Hematopoietic multipotent progenitor cell treated with erythropoietin and hydrocortisone succinate and interleukin-3 and kit ligand, for 8 days (in vitro differentiated cells): Measurements from ENCODE around the gene GALK1.

Source experiments
- DNase-seq: peaks from one replicate; pipeline ENCODE4 v3.0.0-alpha.2; 2015

GALK1 gene

DNA sequence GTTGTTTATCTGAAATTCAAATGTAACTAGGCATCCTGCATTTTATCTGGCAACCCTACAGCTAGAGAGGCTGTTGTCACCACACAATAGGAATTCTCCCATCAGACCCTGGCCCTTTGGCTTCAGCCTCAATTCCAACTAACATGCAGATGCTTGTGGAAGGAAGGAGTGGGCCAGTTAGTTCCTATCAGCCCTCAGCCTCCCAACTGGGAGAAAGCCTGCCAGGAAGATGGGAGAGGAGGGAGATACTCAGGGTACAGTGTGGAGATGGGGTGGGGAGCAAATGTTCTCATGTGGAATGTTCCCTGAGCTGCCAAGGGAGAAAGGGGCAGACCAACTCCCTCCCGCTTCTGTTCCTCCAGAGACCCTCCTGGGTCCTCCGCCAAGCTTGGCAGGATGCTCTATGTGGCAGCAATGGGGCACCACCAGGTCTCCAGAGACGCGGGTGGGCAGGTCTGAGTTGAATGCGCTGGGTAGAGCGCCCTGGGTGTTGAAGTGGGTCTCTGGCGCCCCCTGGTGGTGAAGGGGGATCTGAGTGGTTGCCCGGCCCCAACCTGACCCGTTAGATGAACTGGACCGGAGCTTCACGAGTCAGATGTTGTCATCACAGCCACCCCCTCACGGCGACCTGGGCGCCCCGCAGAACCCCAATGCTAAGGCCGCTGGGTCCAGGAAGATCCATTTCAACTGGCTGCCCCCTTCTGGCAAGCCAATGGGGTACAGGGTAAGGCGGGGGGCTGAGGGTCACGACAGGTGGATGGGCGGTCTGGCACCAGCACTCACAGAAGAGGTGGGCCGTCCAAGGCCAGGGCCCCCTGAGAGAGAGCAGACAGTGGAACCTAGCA lies 15.2 kb downstream of the GALK1 start:
- peak; percentile 81 for DNase-seq

DNA sequence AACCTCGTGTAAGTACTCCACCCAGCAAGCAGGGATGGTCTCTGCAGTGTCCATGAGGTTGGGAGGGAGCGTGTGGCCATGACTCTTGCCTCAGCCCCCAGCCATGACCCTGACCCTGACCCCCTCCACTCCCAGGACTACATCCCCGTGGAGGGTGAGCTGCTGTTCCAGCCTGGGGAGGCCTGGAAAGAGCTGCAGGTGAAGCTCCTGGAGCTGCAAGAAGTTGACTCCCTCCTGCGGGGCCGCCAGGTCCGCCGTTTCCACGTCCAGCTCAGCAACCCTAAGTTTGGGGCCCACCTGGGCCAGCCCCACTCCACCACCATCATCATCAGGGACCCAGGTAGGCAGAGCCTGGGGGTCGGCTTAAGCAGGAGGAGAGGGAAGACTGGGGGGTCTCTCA lies 16.3 kb downstream of the GALK1 start:
- DNase-seq = no peak

DNA sequence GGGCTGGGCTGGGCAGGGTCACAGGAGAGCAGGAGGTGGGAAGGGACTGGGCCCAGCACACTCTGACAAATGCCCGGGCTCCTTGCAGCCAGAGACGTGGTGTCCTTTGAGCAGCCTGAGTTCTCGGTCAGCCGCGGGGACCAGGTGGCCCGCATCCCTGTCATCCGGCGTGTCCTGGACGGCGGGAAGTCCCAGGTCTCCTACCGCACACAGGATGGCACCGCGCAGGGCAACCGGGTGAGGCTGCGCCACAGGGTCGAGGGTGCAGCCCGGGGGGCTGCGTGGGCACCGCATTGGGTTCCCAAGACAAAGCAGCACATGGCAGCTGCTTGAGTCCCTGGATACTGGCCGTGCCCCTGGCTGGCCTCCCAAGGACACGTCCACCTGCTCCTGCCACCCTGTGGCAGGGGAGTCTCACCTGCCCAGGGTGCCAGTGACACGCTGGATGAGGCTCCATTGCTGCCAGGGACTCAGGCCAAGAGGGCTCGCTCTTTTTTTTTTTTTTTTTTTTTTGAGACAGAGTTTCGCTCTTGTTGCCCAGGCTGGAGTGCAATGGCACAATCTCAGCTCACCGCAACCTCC lies 21.3 kb downstream of the GALK1 start:
- no peak for DNase-seq

DNA sequence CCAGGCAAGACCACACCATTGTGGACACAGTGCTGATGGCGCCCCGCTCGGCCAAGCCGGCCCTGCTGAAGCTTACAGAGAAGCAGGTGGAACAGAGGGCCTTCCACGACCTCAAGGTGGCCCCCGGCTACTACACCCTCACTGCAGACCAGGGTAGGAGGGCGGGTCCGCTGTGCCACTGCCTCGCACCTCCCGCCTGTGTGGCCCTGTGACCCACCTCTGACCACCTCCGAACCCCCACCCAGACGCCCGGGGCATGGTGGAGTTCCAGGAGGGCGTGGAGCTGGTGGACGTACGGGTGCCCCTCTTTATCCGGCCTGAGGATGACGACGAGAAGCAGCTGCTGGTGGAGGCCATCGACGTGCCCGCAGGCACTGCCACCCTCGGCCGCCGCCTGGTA lies 22.7 kb downstream of the GALK1 start:
- no peak for DNase-seq

DNA sequence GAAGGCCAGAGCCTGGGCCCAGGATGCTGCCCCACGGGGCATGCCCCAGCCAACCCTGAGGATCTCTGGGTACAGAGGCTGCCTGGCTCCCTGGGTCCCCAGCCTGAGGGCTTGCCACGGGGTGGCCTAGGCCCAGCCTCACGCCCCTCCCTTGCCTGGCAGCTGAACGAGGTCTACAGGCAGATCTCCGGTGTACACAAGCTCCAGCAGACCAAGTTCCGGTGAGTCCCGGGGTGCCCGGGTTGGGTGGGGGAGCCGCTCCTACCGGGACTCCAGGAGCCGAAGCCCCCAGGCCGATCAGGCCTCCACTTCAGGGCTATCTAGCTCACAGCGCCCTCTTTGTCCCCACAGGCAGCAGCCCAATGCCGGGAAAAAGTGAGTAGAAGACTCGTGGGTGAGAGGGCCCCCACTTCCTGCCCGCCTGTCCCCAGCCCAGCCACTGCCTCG lies 24.3 kb downstream of the GALK1 start:
- DNase-seq = no peak

DNA sequence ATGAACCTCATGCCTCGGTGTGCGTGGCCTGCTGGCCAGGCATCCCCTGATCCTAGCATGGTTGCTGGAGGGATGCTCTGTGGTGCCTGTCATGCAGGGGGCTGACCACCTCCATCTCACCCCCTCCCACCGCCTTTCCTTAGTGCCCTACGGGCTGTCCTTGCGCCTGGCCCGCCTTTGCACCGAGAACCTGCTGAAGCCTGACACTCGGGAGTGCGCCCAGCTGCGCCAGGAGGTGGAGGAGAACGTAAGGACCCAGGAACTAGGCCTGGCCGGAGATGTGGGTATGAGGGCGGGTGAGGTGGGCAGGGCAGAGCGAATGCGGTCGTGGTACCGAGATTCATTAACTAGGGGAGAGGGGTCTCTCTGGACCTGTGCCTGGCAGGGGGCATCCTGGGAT lies 24.8 kb downstream of the GALK1 start:
- DNase-seq = no peak

DNA sequence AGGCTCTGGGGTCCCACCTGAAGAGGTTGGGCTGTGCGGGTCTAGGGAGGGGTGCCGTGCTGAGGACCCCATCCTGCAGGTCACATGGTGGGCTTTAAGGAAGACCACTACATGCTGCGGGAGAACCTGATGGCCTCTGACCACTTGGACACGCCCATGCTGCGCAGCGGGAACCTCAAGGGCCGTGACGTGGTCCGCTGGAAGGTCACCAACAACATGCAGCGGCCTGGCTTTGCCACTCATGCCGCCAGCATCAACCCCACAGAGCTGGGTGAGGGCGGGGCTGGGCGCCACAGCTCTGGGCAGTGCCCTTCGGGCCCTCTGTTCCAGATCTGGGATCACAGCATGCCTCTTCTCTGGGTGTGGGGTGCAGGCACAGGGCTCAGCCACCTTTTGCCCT lies 25.2 kb downstream of the GALK1 start:
- DNase-seq = no peak

DNA sequence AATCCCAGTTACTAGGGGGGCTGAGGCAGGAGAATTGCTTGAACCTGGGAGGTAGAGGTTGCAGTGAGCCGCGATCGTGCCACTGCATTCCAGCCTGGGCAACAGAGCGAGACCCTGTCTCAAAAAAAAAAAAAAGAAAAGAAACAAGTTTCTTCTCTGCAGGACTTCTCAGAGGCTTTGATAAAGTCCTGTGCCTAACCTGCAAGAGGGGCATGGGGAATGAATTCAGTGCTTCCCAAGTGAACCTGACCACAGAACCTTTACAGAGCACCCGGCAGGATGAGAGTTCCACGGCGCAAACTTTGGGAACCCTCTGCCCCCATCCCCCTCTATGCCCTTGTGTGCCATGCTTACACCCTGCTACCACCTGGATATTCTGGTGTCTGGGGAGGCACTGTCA lies 25.8 kb downstream of the GALK1 start:
- no peak for DNase-seq

DNA sequence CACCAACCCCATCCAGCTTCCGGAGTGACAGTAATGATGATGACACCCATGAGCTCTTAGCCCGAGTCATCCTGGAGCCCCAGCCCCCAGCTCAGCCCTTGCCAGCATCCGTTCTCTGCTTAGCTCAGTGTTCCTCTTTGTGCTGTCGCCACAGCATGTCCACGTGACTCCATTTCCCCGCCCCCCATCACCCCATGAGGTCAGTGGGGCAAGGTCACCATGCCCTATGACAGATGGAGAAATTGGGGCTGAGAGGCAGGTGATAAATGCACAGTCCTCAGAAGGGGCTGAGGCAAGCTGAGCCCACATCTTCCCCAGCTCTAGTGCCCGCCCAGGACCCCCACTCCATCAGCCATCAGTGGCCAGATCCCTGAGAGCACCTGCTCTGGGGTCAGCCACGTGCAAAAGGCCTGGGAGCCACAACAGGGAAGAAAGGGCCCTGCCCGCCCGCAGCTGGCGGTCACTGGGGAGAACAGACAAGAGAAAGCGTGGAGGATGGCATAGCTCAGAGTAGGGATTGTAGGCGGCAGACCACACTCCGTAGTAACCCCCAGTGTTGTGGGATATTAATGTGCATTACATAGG lies 26.7 kb downstream of the GALK1 start:
- DNase-seq = peak; percentile 31

DNA sequence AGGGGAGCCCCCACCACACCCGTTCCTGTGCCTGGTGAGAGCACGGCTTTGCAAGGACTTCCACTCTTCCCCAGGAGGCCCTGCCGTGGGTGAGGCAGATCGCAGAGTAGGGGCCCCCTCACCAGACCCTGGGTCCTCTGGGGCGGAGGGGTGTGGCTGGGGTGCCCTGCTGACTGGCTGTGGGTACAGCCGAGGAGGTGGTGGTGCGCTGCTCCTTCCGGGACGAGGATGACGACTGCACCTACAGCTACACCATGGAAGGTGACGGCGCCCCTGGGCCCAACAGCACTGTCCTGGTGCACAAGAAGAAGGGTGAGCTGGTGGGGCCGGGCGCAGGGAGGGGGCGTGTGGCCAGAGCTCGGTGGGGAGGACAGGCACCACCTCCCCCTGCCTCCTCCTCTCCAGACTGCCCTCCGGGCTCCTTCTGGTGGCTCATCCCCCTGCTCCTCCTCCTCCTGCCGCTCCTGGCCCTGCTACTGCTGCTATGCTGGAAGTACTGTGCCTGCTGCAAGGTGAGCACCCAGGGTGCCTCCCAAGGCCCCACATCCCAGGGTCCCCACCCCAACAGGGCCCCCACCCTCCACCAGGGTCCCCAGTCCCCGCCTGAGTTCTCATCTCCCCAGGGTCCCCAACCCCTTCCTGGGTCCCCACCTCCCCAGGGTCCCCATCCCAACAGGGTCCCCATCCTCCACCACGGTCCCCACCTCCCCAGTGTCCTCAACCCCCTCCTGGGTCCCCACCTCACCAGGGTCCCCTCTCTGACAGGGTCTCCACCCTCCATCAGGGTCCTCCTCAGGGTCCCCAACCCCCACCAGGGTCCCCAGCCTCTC lies 27.6 kb downstream of the GALK1 start:
- no peak for DNase-seq

DNA sequence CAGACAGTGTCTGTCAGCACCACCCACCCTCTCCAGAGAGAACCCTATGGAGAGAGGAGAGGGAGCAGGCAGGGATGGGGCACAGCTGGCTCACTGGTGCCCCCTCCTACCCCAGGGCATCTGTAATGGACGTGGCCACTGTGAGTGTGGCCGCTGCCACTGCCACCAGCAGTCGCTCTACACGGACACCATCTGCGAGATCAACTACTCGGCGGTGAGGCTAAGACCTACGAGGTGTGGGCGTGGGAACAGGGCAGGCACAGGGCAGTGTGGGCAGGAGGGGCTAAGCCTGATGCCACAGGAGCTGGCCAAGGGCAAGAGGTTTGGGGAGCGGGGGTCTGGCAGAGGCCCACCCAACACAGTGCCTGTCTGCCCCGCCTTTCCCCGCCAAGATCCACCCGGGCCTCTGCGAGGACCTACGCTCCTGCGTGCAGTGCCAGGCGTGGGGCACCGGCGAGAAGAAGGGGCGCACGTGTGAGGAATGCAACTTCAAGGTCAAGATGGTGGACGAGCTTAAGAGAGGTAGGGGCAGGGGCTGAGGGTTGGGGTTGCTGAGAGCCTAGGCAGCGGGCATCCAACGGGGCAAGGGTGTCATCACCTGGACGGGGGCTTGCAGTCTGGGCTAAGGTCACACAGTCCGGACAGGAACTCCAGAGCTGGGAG lies 28.7 kb downstream of the GALK1 start:
- no peak for DNase-seq

DNA sequence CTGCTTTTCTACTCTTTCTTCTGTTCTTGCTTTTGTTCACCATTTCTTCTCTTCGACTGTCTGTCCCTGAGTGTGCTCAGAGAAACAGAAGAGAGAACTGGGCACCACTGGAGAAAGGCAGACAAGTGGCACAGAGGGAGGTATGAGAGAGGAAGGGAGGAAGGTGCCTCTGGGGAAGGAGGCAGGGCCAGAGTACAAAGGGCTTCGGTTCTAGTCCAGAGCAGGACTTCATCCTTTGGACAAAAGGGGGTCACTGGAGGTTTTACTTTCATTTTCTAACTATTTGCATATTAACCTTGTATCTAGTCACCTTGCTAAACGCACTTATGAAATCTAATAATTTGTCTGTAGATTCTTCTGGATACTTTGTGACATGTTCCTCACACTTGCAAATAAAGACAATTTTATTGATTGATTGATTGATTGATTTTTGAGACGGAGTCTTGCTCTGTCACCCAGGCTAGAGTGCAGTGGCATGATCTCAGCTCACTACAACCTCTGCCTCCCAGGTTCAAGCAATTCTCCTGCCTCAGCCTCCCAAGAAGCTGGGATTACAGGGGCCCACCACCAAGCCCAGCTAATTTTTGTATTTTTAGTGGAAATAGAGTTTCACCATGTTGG lies 30.2 kb downstream of the GALK1 start:
- DNase-seq = no peak

DNA sequence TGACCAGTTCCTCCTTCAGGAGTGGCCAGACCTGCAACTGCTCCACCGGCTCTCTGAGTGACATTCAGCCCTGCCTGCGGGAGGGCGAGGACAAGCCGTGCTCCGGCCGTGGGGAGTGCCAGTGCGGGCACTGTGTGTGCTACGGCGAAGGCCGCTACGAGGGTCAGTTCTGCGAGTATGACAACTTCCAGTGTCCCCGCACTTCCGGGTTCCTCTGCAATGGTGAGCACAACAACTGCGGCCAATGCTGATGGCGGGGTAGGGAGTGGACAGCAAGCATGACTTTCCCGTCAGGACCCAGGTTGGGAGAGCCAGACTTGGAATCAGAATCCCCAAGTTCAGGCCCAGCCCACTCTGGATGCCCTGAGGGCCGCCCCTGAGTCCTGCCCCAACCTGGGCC lies 31.5 kb downstream of the GALK1 start:
- no peak for DNase-seq

DNA sequence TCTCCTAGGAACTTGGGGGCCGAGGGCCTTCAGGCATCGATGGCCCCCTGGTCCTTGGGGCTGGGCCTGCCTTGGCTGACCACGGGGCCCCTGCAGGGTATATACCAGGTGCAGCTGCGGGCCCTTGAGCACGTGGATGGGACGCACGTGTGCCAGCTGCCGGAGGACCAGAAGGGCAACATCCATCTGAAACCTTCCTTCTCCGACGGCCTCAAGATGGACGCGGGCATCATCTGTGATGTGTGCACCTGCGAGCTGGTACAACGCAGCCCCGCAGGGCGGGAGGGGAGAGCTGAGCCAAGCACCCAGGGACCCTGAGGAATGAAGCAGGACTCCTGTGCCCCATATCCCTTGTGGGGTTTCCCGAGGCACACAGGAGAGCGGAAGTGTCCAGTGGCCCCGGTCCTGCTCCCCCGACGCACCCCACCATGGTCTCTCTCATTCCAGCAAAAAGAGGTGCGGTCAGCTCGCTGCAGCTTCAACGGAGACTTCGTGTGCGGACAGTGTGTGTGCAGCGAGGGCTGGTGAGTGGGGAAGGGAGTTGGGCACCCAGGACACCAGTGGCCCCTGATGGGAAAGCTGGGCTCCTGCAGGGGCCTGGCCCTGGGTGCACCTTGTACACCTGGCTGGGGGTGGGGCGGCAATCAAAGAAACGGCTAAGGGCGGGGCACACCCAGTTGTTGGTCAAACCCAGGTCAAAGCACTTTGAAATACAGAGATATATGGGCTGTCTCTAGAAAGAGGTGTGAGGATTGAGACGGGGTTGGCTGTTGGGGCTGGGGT lies 33.1 kb downstream of the GALK1 start:
- DNase-seq = no peak

DNA sequence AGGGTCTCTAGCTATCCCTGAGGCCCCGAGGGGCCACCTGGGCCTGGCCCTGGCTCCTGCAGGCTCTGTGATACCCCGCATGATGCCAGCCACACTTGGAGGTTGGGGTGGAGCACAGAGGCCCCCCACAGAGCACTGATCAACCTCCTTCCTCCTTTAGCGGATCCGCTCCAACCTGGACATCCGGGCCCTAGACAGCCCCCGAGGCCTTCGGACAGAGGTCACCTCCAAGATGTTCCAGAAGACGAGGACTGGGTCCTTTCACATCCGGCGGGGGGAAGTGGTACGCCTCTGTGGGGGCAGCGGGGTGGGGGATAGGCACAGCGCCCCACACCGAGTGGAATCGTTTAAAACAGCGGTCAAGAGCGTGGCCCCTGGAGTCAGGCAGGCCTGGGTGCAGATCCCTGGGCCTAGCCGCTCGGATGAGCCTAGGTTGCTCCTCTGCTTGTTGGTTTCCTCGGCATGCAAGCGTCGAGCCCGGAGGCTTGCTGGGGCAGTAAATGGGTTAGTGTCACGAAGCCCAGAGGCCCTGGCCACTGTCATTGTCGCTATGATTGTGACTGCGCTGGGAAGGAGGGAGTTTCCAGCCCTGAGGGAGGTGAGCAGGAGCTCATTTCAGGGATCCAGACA lies 33.8 kb downstream of the GALK1 start:
- no peak for DNase-seq

DNA sequence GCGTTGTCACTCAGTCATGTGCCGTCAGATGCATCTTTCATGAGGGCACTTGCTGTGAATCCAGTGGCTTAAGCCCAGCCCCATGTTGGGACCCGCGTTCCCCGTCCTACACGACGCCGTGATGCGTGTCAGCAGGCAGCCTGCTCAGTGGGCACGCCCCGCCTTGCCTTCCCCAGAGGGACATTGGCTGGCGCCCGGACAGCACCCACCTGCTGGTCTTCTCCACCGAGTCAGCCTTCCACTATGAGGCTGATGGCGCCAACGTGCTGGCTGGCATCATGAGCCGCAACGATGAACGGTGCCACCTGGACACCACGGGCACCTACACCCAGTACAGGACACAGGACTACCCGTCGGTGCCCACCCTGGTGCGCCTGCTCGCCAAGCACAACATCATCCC lies 34.9 kb downstream of the GALK1 start:
- DNase-seq = no peak

DNA sequence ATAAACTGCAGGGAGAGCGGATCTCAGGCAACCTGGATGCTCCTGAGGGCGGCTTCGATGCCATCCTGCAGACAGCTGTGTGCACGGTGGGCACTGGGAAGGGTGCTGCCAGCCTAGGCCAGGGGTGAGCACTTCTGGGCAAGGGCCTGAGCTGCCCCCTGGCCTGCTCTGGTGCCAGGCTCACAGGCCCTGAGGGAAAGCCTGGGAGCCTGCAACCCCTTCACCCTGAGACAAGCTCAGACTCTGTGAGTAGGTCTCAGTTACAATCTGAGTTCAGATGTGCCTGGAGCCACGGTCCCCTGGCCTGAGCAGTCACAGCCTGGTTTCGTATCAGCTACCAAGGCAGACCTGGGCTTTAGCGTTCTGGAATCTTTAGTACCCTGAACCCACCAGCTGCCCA lies 35.6 kb downstream of the GALK1 start:
- DNase-seq = no peak

DNA sequence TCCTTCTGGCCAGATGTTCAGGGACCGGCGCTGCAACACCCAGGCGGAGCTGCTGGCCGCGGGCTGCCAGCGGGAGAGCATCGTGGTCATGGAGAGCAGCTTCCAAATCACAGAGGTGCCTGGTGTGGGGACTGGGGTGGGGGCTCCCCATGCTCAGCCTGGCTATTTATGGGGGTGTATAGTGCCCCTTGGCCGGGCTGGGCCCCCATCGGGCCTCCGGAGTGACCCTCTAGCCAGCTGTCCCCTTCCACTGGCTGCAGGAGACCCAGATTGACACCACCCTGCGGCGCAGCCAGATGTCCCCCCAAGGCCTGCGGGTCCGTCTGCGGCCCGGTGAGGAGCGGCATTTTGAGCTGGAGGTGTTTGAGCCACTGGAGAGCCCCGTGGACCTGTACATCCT lies 37.6 kb downstream of the GALK1 start:
- DNase-seq = no peak

DNA sequence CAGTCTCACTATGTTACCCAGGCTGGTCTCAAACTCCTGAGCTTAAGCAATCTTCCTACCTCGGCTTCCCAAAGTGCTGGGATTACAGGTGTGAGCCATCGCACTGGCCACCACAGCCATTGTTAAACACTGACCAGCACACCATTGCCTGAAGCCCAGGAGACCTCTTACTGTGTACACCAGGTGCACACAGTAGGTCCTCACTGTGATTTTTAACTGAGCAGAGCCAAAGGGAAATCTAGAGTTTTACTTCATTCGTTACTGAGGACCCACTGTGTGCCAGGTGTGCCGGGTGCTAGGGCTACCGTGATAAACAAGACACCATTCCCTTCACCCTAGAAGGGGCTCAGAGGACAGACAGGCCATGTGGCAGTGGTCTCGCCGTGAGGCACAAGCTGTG lies 39.5 kb downstream of the GALK1 start:
- no peak for DNase-seq

DNA sequence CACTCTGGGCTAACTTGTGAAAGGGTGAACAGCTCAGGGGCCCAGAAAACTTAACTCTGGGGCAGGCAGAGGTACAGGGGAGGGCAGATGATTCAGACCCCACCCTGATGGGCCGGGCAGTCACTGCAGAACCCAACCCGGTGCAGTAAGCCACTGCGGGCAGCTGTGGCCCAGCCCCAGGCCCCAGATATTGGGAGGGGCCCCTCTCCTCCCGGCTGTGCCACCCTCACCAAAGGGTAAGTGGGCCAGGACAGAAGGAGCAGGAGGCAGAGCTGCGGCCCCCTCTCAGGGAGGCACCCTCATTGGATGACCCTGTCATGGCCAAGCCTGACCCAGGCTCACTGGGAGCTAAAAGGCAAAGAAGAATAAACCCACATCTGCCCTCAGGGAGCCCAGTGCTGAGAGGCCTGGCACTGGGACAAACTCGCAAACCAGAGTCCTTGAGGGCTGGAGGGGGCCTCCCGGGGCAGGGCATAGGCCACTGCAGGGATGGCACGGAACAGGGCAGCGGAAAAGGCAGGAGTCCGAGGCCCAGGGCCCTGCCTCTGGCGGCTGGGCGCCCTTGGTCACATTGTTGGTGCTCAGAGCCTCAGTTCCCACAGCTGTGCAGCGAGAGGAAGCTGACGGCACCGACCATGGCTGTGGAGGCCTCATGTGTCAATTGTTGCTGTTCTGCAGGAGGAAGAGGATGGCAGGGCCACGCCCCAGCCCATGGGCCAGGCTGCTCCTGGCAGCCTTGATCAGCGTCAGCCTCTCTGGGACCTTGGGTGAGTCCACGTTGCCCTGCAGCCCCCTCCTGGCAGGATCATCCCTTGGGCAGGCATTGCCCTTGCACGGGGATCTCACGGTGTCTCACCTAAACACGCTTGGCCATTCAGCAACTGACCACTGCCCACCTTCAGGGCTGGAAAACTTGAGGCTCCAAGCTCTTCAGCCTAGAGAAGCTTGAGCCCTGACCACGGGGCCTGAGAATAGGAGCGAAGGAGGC lies 40.7 kb downstream of the GALK1 start:
- no peak for DNase-seq
